Measurements from ENCODE around the gene RIMBP2. TPM values are rescaled to one million over a fixed set of nuclear protein-coding genes. Genes with fewer than 3 reads are reported as not detected.

RIMBP2 gene
- total RNA-seq, 1 experiment from 2014 or later: not detected

- Mint-ChIP-seq H3K9me3 (ENCODE audit: unreplicated experiment) (peaks cover 9% of the 10 kb centered on the region), H3K36me3 (ENCODE audit: insufficient read depth, unreplicated experiment) (no peaks in the 10 kb centered on the region), H3K27ac (ENCODE audit: unreplicated experiment) (no peak overlapping the region), H3K4me3 (ENCODE audit: unreplicated experiment) (no peak overlapping the region), H3K27me3 (ENCODE audit: insufficient read depth, unreplicated experiment) (no peaks in the 10 kb centered on the region), H3K4me1 (ENCODE audit: low read depth, unreplicated experiment) (peaks cover under 1% of the 10 kb centered on the region)
- Histone ChIP-seq H3K9me3 (no peaks in the 10 kb centered on the region; the same call in 1 of the 2 replicates), H3K4me3 (ENCODE audit: low read depth, low read length) (no peak overlapping the region), H3K27me3 (replicated peaks; ENCODE audit: control insufficient read depth, insufficient read depth, low read length) (no peaks in the 10 kb centered on the region), H3K4me1 (peaks cover 6% of the 10 kb centered on the region; the same call in 1 of the 2 replicates), H3K36me3 (ENCODE audit: control insufficient read depth, insufficient read depth, low read length) (no peaks in the 10 kb centered on the region)
- ChIA-PET CTCF (no interaction called here), POLR2A (no interaction called here)
- intact Hi-C loops (cut with micrococcal nuclease; ENCODE audit: unreplicated experiment): no loop called here
- no TSS peak for BruUV-seq (replicated peaks)
- DNase-seq: no peak
- TF ChIP-seq, protein P1, sequence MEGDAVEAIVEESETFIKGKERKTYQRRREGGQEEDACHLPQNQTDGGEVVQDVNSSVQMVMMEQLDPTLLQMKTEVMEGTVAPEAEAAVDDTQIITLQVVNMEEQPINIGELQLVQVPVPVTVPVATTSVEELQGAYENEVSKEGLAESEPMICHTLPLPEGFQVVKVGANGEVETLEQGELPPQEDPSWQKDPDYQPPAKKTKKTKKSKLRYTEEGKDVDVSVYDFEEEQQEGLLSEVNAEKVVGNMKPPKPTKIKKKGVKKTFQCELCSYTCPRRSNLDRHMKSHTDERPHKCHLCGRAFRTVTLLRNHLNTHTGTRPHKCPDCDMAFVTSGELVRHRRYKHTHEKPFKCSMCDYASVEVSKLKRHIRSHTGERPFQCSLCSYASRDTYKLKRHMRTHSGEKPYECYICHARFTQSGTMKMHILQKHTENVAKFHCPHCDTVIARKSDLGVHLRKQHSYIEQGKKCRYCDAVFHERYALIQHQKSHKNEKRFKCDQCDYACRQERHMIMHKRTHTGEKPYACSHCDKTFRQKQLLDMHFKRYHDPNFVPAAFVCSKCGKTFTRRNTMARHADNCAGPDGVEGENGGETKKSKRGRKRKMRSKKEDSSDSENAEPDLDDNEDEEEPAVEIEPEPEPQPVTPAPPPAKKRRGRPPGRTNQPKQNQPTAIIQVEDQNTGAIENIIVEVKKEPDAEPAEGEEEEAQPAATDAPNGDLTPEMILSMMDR (IDR thresholded peaks at IDR 0.05; ENCODE audit: insufficient read depth in 1 of 2, low read depth in 1 of 2, low read length in 1 of 2, severe bottlenecking in 1 of 2, unreplicated experiment in 1 of 2): no peak
Measured at GRCh38 chr12:130563323-130563722, 152.8 kb downstream of the RIMBP2 start.

- Histone ChIP-seq H3K9me3 (no peaks in the 10 kb centered on the region; the same call in 1 of the 2 replicates), H3K27me3 (replicated peaks; ENCODE audit: control insufficient read depth, insufficient read depth, low read length) (no peaks in the 10 kb centered on the region), H3K4me3 (ENCODE audit: low read depth, low read length) (no peak overlapping the region), H3K4me1 (peaks cover 6% of the 10 kb centered on the region; the same call in 1 of the 2 replicates), H3K36me3 (ENCODE audit: control insufficient read depth, insufficient read depth, low read length) (no peaks in the 10 kb centered on the region)
- no peaks in the 10 kb centered on the region for H3K27me3 Mint-ChIP-seq (ENCODE audit: insufficient read depth, unreplicated experiment)
- peaks cover 9% of the 10 kb centered on the region for H3K9me3 Mint-ChIP-seq (ENCODE audit: unreplicated experiment)
- peaks cover 4% of the 10 kb centered on the region for H3K4me1 Mint-ChIP-seq (ENCODE audit: low read depth, unreplicated experiment)
- no peak overlapping the region for H3K27ac Mint-ChIP-seq (ENCODE audit: unreplicated experiment)
- H3K4me3 Mint-ChIP-seq (ENCODE audit: unreplicated experiment): no peak overlapping the region
- TF ChIP-seq, protein P1 (IDR thresholded peaks at IDR 0.05; ENCODE audit: insufficient read depth in 1 of 2, low read depth in 1 of 2, low read length in 1 of 2, severe bottlenecking in 1 of 2, unreplicated experiment in 1 of 2): no peak
- intact Hi-C loops (cut with micrococcal nuclease; ENCODE audit: unreplicated experiment): no loop called here
- POLR2A ChIA-PET: no interaction called here
- DNase-seq: no peak
- BruUV-seq (replicated peaks): no TSS peak
- no peaks in the 10 kb centered on the region for H3K36me3 Mint-ChIP-seq (ENCODE audit: insufficient read depth, unreplicated experiment)
- CTCF ChIA-PET: no interaction called here
Measured at GRCh38 chr12:130562716-130563115, 153.4 kb downstream of the RIMBP2 start.

GRCh38 chr12:130560321-130560720 lies 155.8 kb downstream of the RIMBP2 start:
- no TSS peak for BruUV-seq (replicated peaks)
- CTCF ChIA-PET: no interaction called here
- H3K9me3 Mint-ChIP-seq (ENCODE audit: unreplicated experiment): no peaks in the 10 kb centered on the region
- peaks cover 3% of the 10 kb centered on the region for H3K27me3 Mint-ChIP-seq (ENCODE audit: insufficient read depth, unreplicated experiment)
- intact Hi-C loops (cut with micrococcal nuclease; ENCODE audit: unreplicated experiment): no loop called here
- no peak overlapping the region for H3K4me3 Mint-ChIP-seq (ENCODE audit: unreplicated experiment)
- POLR2A ChIA-PET: no interaction called here
- Histone ChIP-seq H3K4me1 (peaks cover 6% of the 10 kb centered on the region; the same call in 1 of the 2 replicates), H3K36me3 (ENCODE audit: control insufficient read depth, insufficient read depth, low read length) (no peaks in the 10 kb centered on the region), H3K27me3 (replicated peaks; ENCODE audit: control insufficient read depth, insufficient read depth, low read length) (no peaks in the 10 kb centered on the region; the same call in 1 of the 2 replicates), H3K4me3 (ENCODE audit: low read depth, low read length) (no peak overlapping the region), H3K9me3 (no peaks in the 10 kb centered on the region)
- TF ChIP-seq, protein P1 (IDR thresholded peaks at IDR 0.05; ENCODE audit: insufficient read depth in 1 of 2, low read depth in 1 of 2, low read length in 1 of 2, severe bottlenecking in 1 of 2, unreplicated experiment in 1 of 2): no peak
- no peak for DNase-seq
- H3K27ac Mint-ChIP-seq (ENCODE audit: unreplicated experiment): no peak overlapping the region
- peaks cover 4% of the 10 kb centered on the region for H3K4me1 Mint-ChIP-seq (ENCODE audit: low read depth, unreplicated experiment)
- no peaks in the 10 kb centered on the region for H3K36me3 Mint-ChIP-seq (ENCODE audit: insufficient read depth, unreplicated experiment)

All from Caco-2 (cell line).